IMR-90 (cell line): Measurements from ENCODE around the gene NFILZ. TPM values are rescaled to one million over a fixed set of nuclear protein-coding genes. Genes with fewer than 3 reads are reported as not detected.

Source experiments
- ATAC-seq: fragments of 200-7000 bp; cut with Tn5 transposase; 2 replicates; pipeline ENCODE4 v1.9.1; 2020; ENCODE audit warnings: low read depth, mild to moderate bottlenecking, moderate library complexity
- BruUV-seq: library from RNA; stranded (reverse); fragments of 400-500 nt; replicated peaks from 2 replicates; lab custom pipeline; 2021; lab: Mats Ljungman, UMichigan
- CTCF ChIA-PET: fragments of 300-600 bp; formaldehyde crosslinking; extraction: SDS; loops from one replicate; lab custom pipeline; 2021; ENCODE audit warnings: antibody characterized with exemption; lab: Yijun Ruan, JAX
- POLR2A ChIA-PET: fragments of 300-600 bp; sonication (Branson Sonifier 250); formaldehyde crosslinking; loops from one replicate; lab custom pipeline; 2022; ENCODE audit warnings: antibody characterized with exemption; ENCODE audit not compliant: unreplicated experiment; lab: Charles Lee
- DNase-seq: peaks from one replicate; pipeline ENCODE4 v3.0.0; 2013
- H2AFZ ChIP-seq: replicated peaks from 2 replicates; pipeline ENCODE3; 2013; ENCODE audit warnings: low read length, mild to moderate bottlenecking; ENCODE audit not compliant: poor library complexity
- H2AK5ac ChIP-seq: 2 replicates; pipeline ENCODE4 v1.6.1; 2013; ENCODE audit warnings: low read depth, low read length, inconsistent platforms
- H2AK9ac ChIP-seq: replicated peaks from 2 replicates; pipeline ENCODE3; 2013; ENCODE audit warnings: mild to moderate bottlenecking, low read depth, low read length, moderate library complexity; ENCODE audit not compliant: poor library complexity
- H2BK120ac ChIP-seq: 2 replicates; pipeline ENCODE4 v1.6.1; 2013; ENCODE audit warnings: low read depth, low read length, inconsistent platforms
- H2BK15ac ChIP-seq: 3 replicates; pipeline ENCODE4 v1.6.1; 2013; ENCODE audit warnings: low read depth, low read length, inconsistent platforms
- H2BK20ac ChIP-seq: 2 replicates; pipeline ENCODE4 v1.6.1; 2013; ENCODE audit warnings: low read depth, mild to moderate bottlenecking, inconsistent platforms, low read length, moderate library complexity
- H2BK5ac ChIP-seq: 2 replicates; pipeline ENCODE4 v1.6.1; 2013; ENCODE audit warnings: mild to moderate bottlenecking, low read depth, low read length, inconsistent platforms; ENCODE audit not compliant: poor library complexity, severe bottlenecking
- H3K14ac ChIP-seq: replicated peaks from 2 replicates; pipeline ENCODE4 v1.6.1; 2013; ENCODE audit warnings: low read depth, low read length, inconsistent platforms
- H3K18ac ChIP-seq: 2 replicates; pipeline ENCODE4 v1.6.1; 2013; ENCODE audit warnings: low read depth, low read length, control low read depth
- H3K23ac ChIP-seq: 2 replicates; pipeline ENCODE4 v1.6.1; 2013; ENCODE audit warnings: low read depth, low read length, inconsistent platforms
- H3K27ac ChIP-seq: 2 replicates; pipeline ENCODE4 v1.5.1; 2013; ENCODE audit warnings: mild to moderate bottlenecking, control low read depth, low read length; ENCODE audit not compliant: insufficient read depth
- H3K27me3 ChIP-seq: 2 replicates; pipeline ENCODE4 v1.6.1; 2013; ENCODE audit warnings: low read length; ENCODE audit not compliant: control insufficient read depth, insufficient read depth
- H3K36me3 ChIP-seq: 2 replicates; pipeline ENCODE4 v1.6.1; 2013; ENCODE audit warnings: low read length, mixed read lengths; ENCODE audit not compliant: control insufficient read depth, insufficient read depth
- H3K4ac ChIP-seq: 2 replicates; pipeline ENCODE4 v1.6.1; 2013; ENCODE audit warnings: low read depth, low read length, inconsistent platforms
- H3K4me1 ChIP-seq: 2 replicates; pipeline ENCODE4 v1.6.1; 2013; ENCODE audit warnings: low read length, mixed read lengths; ENCODE audit not compliant: control insufficient read depth, insufficient read depth
- H3K4me2 ChIP-seq: 2 replicates; pipeline ENCODE4 v1.6.1; 2013; ENCODE audit warnings: low read depth, mild to moderate bottlenecking, control low read depth, low read length, moderate library complexity
- H3K4me3 ChIP-seq: 2 replicates; pipeline ENCODE4 v1.5.1; 2013; ENCODE audit warnings: low read depth, mild to moderate bottlenecking, control low read depth, low read length, moderate library complexity; ENCODE audit not compliant: insufficient read depth
- H3K56ac ChIP-seq: 2 replicates; pipeline ENCODE4 v1.6.1; 2013; ENCODE audit warnings: low read length, inconsistent platforms; ENCODE audit not compliant: insufficient read depth; ENCODE audit errors: extremely low read depth
- H3K79me1 ChIP-seq, 2 experiments: 2 replicates each; pipeline ENCODE4 v1.6.1; 2013; ENCODE audit warnings: low read length in 2 of 2, inconsistent platforms in 1 of 2, low read depth in 1 of 2
- H3K9ac ChIP-seq: 2 replicates; pipeline ENCODE4 v1.6.1; 2013; ENCODE audit warnings: low read depth, low read length, control low read depth
- H3K9me1 ChIP-seq: 2 replicates; pipeline ENCODE4 v1.6.1; 2013; ENCODE audit warnings: low read length, inconsistent platforms; ENCODE audit not compliant: insufficient read depth
- H3K9me3 ChIP-seq: 2 replicates; pipeline ENCODE4 v1.6.1; 2013; ENCODE audit warnings: low read length; ENCODE audit not compliant: control insufficient read depth, insufficient read depth
- H4K20me1 ChIP-seq: 2 replicates; pipeline ENCODE4 v1.6.1; 2013; ENCODE audit warnings: low read length, inconsistent platforms; ENCODE audit not compliant: insufficient read depth
- H4K5ac ChIP-seq: 2 replicates; pipeline ENCODE4 v1.6.1; 2013; ENCODE audit warnings: mild to moderate bottlenecking, low read depth, low read length, control low read depth
- H4K8ac ChIP-seq, 2 experiments: 2 replicates each; pipeline ENCODE4 v1.6.1; 2013; ENCODE audit warnings: low read depth in 2 of 2, low read length in 2 of 2, control low read depth in 1 of 2, inconsistent platforms in 1 of 2
- H4K91ac ChIP-seq: 2 replicates; pipeline ENCODE4 v1.6.1; 2013; ENCODE audit warnings: low read depth, low read length, inconsistent platforms; ENCODE audit not compliant: insufficient read depth
- BHLHE40 ChIP-seq: fragments of 150-350 bp; IDR thresholded peaks from 2 replicates; pipeline ENCODE4 v1.6.1; 2016; ENCODE audit warnings: mild to moderate bottlenecking, low read depth, low read length
- CEBPB ChIP-seq: IDR thresholded peaks from 2 replicates; pipeline ENCODE4 v1.6.1; 2012; ENCODE audit warnings: low read depth, low read length, improper control_type of control experiment
- FOS ChIP-seq: fragments of 150-350 bp; IDR thresholded peaks from 2 replicates; pipeline ENCODE4 v1.6.1; 2016; ENCODE audit warnings: low read depth, low read length
- MAZ ChIP-seq: IDR thresholded peaks from 2 replicates; pipeline ENCODE4 v1.6.1; 2012; ENCODE audit warnings: low read depth, mild to moderate bottlenecking, low read length, improper control_type of control experiment, moderate library complexity, borderline replicate concordance
- MXI1 ChIP-seq: IDR thresholded peaks from 2 replicates; pipeline ENCODE4 v1.6.1; 2012; ENCODE audit warnings: low read depth, mild to moderate bottlenecking, low read length, moderate library complexity, borderline replicate concordance
- NFE2L2 ChIP-seq: fragments of 150-350 bp; IDR thresholded peaks from 2 replicates; pipeline ENCODE4 v1.6.1; 2016; ENCODE audit warnings: low read depth, mild to moderate bottlenecking, low read length
- POLR2A ChIP-seq: IDR thresholded peaks from 2 replicates; pipeline ENCODE4 v1.6.1; 2012; ENCODE audit warnings: mild to moderate bottlenecking, low read depth, low read length
- RCOR1 ChIP-seq: IDR thresholded peaks from 2 replicates; pipeline ENCODE4 v1.6.1; 2012; ENCODE audit warnings: mild to moderate bottlenecking, low read length, improper control_type of control experiment; ENCODE audit not compliant: insufficient replicate concordance
- RFX5 ChIP-seq: IDR thresholded peaks from 2 replicates; pipeline ENCODE4 v1.8.0; 2012; ENCODE audit warnings: low read depth, mild to moderate bottlenecking, low read length, moderate library complexity
- SMC3 ChIP-seq: fragments of 150-350 bp; IDR thresholded peaks from 2 replicates; pipeline ENCODE4 v1.6.1; 2016; ENCODE audit warnings: low read depth, mild to moderate bottlenecking, antibody characterized with exemption, low read length, moderate library complexity
- WGBS, 2 experiments: methylation state at CpG; one replicate each; pipeline versions ENCODE4 v1.1.5 to v1.1.7; 2013; ENCODE audit warnings: missing lambda C conversion rate in 2 of 2; ENCODE audit not compliant: insufficient read length in 1 of 2; ENCODE audit errors: extremely low coverage in 2 of 2; 5-methylcytosine and 5-hydroxymethylcytosine counted together
- dilution Hi-C: fragments of 300-500 bp; cut with HindIII; formaldehyde crosslinking; loops from one replicate; pipeline ENCODE4 v1.14.3; 2018; ENCODE audit warnings: low sequenced_read_pairs; ENCODE audit not compliant: unreplicated experiment
- in situ Hi-C: fragments of 300-500 bp; cut with MboI; formaldehyde crosslinking; loops from 3 replicates; pipeline ENCODE4 v1.14.3; 2019; ENCODE audit warnings: low sequenced_read_pairs, inconsistent platforms, mixed read lengths
- intact Hi-C: fragments of 100-400 bp; cut with micrococcal nuclease; formaldehyde crosslinking; loops from 2 replicates; pipeline ENCODE4 v1.10.0; 2022
- polyA plus RNA-seq, 3 experiments: library from polyadenylated mRNA; depleted of rRNA; stranded (reverse); fragments of >200 nt; gene quantifications; 2 replicates each; pipeline ENCODE4 v1.2.3, GENCODE V29; 2012; ENCODE audit warnings: low replicate concordance in 1 of 3
- total RNA-seq: library from RNA; depleted of rRNA; stranded (reverse); fragments of >200 nt; gene quantifications from 2 replicates; pipeline ENCODE4 v1.2.3, GENCODE V29; 2012
- TF ChIP-seq, protein P1 (sequence below): conservative IDR thresholded peaks from 2 replicates; pipeline ENCODE4 v1.5.1; 2012; ENCODE audit warnings: mild to moderate bottlenecking, low read depth, low read length, improper control_type of control experiment

NFILZ gene
- total and polyA plus RNA-seq, 2 of the 4 experiments (the other 2 are of a cell fraction), result not detected

DNA sequence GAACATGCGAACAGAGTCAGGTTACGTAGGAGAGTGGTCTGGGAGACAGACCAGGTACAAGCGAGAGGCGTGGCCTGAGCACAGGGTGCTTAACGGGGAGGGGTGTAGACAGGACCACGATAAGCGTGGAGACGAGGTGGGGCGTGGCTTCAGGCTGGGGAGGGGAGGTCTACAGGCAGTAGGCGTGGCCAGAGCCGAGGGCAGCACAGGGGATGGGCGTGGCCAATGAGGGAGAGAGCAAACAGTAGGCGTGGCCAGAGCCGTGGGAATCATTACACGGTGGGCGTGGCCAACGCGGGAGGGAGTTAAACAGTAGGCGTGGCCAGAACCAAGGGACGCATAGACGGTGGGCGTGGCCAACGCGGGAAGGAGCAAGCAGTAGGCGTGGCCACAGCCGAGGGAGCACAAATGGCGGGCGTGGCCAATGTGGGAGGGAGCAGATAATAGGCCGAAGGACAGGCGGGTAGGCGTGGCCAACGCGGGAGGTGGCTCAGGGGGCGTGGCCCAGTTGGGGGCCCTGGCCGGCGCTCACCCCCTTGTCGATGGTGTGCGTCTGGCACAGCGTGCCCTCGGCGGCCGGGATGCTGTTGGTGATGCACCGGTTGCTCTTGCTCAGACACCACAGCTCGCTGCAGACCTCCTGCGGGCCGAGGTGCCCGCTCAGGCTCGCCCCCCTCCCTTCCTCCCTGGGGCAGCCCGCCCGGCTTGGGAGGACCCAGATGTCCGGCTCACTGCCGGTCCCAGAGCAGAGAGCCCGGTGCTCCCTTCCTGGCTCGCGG, 38.0 kb upstream of the NFILZ start:
- no peak overlapping the region for H3K18ac ChIP-seq
- 0 out of 2 replicates have a peak overlapping the region, but pooled peaks have one; percentile 48 for H3K14ac ChIP-seq
- H3K56ac ChIP-seq, result no peak overlapping the region
- ATAC-seq (peak; percentile 94), DNase-seq (peak; percentile 95)
- no peaks in the 10 kb centered on the region for H3K9me3 ChIP-seq
- H3K4me1 ChIP-seq, result no peaks in the 10 kb centered on the region
- 0 out of 2 replicates have a peak, but pooled peaks cover 2% of the 10 kb centered on the region for H3K9me1 ChIP-seq
- peak overlapping the region; percentile 74 for H2AK9ac ChIP-seq
- peaks cover 6% of the 10 kb centered on the region; the same call in 1 of the 2 replicates for H4K20me1 ChIP-seq
- intact Hi-C loops (no loop called here), in situ Hi-C loops (no loop called here), dilution Hi-C loops (no loop called here)
- H4K5ac ChIP-seq, result no peak overlapping the region
- H2BK5ac ChIP-seq, result no peak overlapping the region
- H3K79me1 ChIP-seq, result no peaks in the 10 kb centered on the region
- no peak overlapping the region for H2BK120ac ChIP-seq
- H4K8ac ChIP-seq, result peak overlapping the region in 1 of 2 experiments; percentile 22; a peak in 1 of 4 replicates
- H3K4me3 ChIP-seq, result peak overlapping the region; percentile 42
- peaks cover 2% of the 10 kb centered on the region; the same call in 1 of the 2 replicates for H3K27me3 ChIP-seq
- H3K36me3 ChIP-seq, result peaks cover 10% of the 10 kb centered on the region; the same call in 1 of the 2 replicates
- WGBS, 2 experiments, result 1% methylated on average over 45 of the region's 55 CpGs; no CpG with 5 or more reads in 1 of the 2 experiments
- ChIA-PET CTCF (no interaction called here), POLR2A (no interaction called here)
- no peak overlapping the region for H2BK15ac ChIP-seq
- H3K27ac ChIP-seq, result no peak overlapping the region
- H2AFZ ChIP-seq, result peak overlapping the region; percentile 94
- TF ChIP-seq POLR2A (0 out of 2 replicates have a peak, but pooled peaks have one; percentile 36), RFX5 (no peak), NFE2L2 (no peak), CEBPB (no peak), FOS (no peak), RCOR1 (no peak), SMC3 (no peak), MXI1 (peak; percentile 17; the same call in 1 of the 2 replicates), MAZ (peak; percentile 49; the same call in 1 of the 2 replicates), BHLHE40 (no peak)
- TF ChIP-seq, protein P1, sequence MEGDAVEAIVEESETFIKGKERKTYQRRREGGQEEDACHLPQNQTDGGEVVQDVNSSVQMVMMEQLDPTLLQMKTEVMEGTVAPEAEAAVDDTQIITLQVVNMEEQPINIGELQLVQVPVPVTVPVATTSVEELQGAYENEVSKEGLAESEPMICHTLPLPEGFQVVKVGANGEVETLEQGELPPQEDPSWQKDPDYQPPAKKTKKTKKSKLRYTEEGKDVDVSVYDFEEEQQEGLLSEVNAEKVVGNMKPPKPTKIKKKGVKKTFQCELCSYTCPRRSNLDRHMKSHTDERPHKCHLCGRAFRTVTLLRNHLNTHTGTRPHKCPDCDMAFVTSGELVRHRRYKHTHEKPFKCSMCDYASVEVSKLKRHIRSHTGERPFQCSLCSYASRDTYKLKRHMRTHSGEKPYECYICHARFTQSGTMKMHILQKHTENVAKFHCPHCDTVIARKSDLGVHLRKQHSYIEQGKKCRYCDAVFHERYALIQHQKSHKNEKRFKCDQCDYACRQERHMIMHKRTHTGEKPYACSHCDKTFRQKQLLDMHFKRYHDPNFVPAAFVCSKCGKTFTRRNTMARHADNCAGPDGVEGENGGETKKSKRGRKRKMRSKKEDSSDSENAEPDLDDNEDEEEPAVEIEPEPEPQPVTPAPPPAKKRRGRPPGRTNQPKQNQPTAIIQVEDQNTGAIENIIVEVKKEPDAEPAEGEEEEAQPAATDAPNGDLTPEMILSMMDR, result no peak
- H2AK5ac ChIP-seq, result peak overlapping the region; percentile 12; the same call in 1 of the 2 replicates
- no peak overlapping the region for H3K4ac ChIP-seq
- no peak overlapping the region for H3K9ac ChIP-seq
- H3K4me2 ChIP-seq, result peak overlapping the region; percentile 71
- H4K91ac ChIP-seq, result no peak overlapping the region
- H3K23ac ChIP-seq, result 0 out of 2 replicates have a peak overlapping the region, but pooled peaks have one; percentile 56
- no TSS peak for BruUV-seq
- H2BK20ac ChIP-seq, result no peak overlapping the region
